ENCODE data around the gene URGCP.
"Not testable (repeated sequence)": the region's sequence is repeated elsewhere in the genome, so short reads cannot be mapped to it uniquely, and the experiment has no call there.

URGCP gene

DNA sequence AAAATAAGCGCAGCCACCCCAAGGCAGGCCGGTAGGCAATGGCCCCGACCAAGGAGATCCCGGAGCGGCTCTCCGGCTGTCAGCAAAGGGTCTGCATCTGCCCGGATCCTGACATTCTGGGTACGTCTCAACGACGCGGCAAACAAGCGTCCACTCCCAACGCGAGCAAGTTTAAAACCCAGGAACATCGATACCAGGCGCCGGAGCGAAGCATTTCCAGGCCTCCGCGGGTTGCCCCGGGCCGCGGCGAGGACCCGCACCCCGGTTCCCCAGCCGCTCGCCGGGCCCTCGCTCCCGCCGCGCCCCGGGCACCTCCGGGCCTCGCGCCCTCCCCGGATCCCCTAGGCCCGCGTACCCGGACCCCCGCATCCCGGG, 453 bp downstream of the URGCP start:
- DNase-seq: peak; percentile 61

DNA sequence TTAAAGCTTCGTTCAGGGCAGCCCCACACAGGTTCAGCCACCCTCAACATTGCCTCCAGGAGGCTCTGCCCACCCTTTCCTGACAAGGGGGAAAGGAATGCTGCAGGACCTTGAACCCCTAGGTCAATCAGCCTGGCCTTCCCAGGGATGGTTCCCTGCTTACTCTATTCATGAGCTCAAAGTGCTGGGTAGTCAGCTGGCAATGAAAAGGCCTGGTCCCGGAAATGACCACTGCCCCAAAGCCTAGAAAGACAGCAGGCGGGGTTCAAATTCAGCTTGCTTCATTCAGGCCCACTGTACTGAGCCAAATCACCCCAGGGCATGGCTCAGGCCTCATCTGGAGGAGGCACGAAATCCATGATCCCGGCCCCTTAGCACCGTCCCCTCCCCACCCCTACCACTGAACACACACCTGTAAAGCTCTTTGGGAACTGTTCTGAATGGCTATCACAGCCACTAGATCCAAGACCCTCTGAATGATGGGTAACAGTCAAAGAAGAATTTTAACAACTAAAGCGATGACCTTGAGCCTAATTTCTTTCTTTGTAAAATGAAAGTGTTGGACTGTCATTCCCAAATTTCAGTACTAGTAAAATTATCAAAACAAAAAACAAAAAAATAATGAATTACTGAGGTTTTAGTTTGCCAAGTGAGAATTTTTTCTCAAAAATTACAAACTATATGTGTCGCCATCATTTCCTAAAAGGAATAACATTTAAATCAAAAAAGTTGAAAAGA, 1.0 kb downstream of the URGCP start:
- DNase-seq: no peak

- no peak for DNase-seq
These were observed 1.7 kb downstream of the URGCP start for GRCh38 chr7:43904533-43905208.

GRCh38 chr7:43902542-43903054, 3.8 kb downstream of the URGCP start:
- DNase-seq: no peak

DNA sequence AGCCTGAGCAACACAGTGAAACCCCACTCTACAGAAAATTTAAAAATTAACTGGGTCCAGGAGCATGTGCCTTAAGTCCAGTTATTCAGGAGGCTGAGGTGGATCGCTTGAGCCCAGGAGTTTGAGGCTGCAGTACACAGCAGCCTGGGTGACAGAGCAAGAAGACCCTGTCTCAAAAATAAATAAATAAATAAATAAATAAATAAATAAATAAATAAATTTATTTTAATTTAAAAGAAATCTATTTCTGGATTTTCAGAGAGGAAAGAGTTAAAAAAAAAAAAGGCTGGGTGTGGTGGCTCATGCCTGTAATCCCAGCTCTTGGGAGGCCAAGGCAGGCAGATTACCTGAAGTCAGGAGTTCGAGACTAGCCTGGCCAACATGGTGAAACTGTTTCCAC, 7.8 kb downstream of the URGCP start:
- not testable (repeated sequence) for DNase-seq

DNA sequence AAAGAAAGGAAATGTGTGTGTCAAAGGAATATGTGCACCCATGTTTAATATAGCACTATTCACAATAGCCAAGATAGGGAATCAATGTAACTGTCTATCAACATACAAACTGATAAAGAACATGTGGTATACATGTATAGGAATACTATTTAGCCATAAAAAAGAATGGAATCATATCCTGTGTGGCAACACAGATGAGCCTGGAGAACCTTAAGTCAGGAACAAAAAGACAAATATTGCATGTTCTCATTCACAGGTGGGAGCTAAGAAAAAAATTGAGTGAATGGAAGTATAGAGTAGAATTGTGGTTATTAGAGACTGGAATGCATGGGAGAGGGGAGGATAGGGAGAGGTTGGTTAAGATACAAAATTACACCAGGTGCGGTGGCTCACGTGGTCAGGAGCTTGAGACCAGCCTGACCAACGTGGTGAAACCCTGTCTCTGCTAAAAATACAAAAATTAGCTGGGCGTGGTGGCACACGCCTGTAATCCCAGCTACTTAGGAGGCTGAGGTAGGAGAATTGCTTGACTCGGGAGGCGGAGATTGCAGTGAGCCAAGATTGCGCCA, 10.5 kb downstream of the URGCP start:
- DNase-seq: no peak

DNA sequence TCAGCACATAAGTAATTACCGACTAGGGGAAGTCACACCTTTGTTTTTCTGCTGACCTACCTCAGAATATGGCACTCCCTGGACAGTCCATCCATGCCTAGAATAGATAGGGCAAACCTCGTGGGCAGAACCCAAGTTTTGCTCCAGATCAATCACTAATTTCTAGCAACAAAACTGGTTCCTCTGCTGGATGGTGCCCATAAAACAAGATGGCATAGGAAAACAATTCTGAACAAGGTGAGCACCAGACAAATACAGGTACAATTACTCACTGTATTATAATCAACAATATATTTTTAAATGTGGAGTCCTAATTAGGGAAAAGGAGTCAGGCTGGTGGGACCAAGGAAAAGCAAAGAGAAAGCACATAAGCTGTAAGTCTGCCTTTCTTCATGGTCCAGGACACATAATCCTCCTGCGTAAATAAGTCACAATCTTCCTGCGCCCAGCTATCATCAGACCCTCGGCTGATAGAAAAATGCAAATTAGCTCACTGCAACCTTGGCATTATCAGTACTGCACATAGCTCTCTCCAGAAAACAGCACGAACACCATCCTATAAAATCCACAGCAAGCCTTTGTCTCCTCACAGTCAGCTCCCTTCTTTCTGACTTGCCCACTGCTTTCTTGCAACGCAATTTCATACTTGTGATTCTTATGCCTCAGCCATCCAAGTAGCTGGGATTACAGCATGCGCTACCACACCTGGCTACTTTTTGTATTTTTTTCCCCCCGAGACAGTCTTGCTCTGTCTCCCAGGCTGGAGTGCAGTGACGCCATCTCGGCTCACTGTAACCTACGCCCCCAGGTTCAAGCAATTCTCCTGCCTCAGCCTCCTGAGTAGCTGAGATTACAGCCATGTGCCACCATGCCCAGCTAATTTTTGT, 15.1 kb downstream of the URGCP start:
- DNase-seq: no peak

DNA sequence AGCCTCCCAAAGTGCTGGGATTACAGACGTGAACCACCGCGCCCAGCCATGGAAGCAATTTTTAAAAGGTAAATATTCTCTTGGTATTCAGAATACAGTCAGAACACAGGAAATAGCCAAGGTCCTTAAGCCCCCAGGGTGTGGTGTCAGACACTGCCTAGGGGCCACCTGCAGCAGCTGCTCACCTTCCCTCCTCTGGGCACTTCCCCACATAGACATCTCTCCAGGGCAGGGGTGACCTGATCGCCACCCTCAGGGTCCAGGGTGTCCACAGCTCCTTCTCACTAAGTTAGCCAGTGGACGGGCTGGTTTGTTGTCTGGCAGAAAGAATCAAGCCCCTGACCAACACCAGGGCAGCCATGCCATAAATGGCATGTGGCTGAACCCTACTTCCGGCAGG, 15.9 kb downstream of the URGCP start:
- DNase-seq: no peak

- DNase-seq: no peak
These were observed 17.1 kb downstream of the URGCP start for GRCh38 chr7:43888993-43889945.

DNA sequence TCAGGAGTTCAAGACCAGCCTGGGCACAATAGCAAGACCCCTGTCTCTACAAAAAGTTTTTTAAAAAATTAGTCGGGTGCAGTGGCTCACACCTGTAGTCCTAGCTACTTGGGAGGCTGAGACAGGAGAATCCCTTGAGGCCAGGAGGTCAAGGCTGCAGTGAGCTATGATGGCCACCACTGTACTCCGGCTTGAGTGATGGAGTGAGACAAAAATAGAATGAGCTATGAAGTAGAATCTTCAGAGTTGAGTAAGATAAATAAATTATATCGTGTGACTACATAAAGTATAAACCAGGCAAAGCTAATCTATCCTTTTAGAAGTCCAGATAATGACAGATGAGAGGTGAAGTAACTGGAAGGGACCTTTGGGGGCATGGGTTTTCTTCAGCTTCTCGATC, 21.8 kb downstream of the URGCP start:
- no peak for DNase-seq

DNA sequence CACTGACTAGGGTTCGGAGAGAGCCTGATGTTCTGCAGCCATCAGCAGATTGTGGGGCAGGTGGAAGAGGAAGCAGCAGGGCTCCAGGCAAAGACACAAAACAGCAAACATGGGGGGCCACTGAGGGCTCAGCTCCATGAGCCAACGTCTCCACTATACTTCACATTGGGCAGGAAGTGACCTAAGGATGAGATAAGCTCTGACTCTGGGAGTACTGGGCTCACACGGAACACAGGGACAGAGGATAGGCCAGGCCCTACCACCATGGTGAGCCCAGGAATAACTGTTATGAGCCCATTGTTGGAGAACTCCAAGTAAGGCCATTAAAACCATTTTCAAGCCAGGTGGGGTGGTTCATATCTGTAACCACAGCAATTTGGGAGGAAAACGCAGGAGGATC, 22.2 kb downstream of the URGCP start:
- no peak for DNase-seq

DNA sequence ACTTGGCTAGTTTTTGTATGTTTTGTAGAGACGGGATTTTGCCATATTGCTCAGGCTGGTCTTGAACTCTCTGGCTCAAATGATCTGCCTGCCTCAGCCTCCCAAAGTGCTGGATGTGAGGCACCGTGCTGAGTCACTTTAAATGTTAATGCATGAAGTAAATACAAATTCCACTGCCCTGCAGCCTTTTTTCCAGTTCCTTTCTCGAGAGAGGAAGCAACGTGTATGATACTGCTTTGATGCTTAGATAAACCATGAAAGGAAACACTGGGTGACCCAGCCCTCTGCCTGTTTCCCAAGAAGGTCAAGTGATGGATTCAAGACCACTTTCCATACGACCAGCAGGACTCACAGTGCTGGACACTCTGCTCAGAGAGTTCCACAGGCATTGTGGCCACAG, 25.8 kb downstream of the URGCP start:
- no peak for DNase-seq

- DNase-seq: no peak
These were observed 26.9 kb downstream of the URGCP start for GRCh38 chr7:43879477-43879876.

- no peak for DNase-seq
These were observed 27.5 kb downstream of the URGCP start for GRCh38 chr7:43878867-43879266.

- no peak for DNase-seq
These were observed 28.2 kb downstream of the URGCP start for GRCh38 chr7:43877968-43878864.

- DNase-seq: no peak
These were observed 29.2 kb downstream of the URGCP start for GRCh38 chr7:43876976-43877745.

DNA sequence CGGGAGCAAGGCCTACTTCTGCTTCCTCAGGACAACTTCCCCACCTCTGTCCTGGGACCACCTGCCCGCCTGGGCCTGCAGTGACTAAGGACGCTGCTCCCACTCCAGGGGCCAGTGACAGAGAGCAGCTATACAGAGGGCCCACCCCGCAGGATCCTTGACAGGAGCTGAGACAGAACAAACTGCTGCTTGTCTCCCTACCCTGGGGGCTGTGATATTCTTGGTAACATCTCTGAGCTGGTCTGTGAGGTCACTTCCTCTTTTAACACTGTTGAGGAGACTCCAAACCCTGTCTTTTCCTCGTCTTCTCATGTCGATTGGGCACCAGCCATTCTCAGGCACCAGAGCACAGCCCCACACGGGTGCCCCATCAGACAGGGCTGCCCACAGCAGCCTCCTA, 30.2 kb downstream of the URGCP start:
- no peak for DNase-seq

GRCh38 chr7:43873300-43873699, 33.1 kb downstream of the URGCP start:
- no peak for DNase-seq

DNA sequence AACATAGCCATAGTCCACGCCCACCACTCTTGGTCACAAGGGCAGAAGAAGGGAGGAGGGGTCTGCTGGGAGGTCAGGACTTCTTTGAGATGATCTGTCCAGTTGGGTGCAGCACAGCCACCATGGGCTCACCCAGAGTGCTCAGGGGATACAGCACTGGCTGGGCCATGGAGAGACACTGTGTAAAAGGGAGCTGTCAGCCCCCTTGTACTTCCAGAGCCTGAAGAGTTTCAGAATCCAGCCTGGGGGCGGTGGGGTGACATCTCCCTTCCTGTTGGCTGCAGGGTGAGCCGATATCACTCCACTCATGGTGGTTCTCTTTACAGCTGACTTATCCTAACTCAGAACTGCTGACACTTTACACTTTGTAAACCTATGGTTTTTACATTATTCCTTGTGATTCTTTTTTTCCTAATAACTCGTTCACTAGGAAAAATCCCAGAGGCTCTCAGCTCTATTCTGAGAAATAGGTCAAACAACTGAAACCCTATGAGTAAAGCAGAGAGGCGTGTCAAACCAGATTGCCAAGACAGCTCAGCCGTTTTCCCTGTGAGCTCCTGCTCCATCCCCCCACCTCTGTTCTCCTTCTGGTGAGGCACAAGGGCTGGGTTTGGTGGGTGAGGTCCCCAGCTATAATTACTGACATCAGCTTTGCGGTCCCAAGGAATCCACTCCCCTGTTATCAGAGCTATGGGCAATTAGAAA, 33.8 kb downstream of the URGCP start:
- peak; percentile 11 for DNase-seq
